B cell (primary cell): ENCODE results near the gene CPLANE1.

ENCODE experiments used
- CTCF ChIP-seq: fragments of 200-600 bp; IDR thresholded peaks from one replicate; pipeline ENCODE4 v1.8.0; 2022; ENCODE audit warnings: antibody characterized with exemption, mild to moderate bottlenecking
- EZH2 ChIP-seq: IDR thresholded peaks from 2 replicates; pipeline ENCODE4 v1.6.1; 2012; ENCODE audit warnings: borderline replicate concordance, low read depth, mild to moderate bottlenecking, moderate library complexity, low read length; ENCODE audit not compliant: insufficient read depth, poor library complexity, severe bottlenecking

- TF ChIP-seq CTCF (no peak), EZH2 (no peak)
Observed at GRCh38 chr5:37248970-37249814, at the start of gene CPLANE1.
